ENCODE results near the gene ANKRD6.

ANKRD6 gene

GRCh38 chr6:89655122-89655521 is 222.2 kb downstream of the ANKRD6 start:
- in situ Hi-C loops (cut with MboI; ENCODE audit: low pct_unique_long_range_greater_than_20kb, low sequenced_read_pairs), result no loop called here
- DNase-seq, result no peak

GRCh38 chr6:89657445-89658158 is 224.7 kb downstream of the ANKRD6 start:
- in situ Hi-C loops (cut with MboI; ENCODE audit: low pct_unique_long_range_greater_than_20kb, low sequenced_read_pairs), result no loop called here
- DNase-seq, result no peak

- in situ Hi-C loops (cut with MboI; ENCODE audit: low pct_unique_long_range_greater_than_20kb, low sequenced_read_pairs), result no loop called here
- no peak for DNase-seq
Observed at GRCh38 chr6:89660981-89661380, 228.0 kb downstream of the ANKRD6 start.

- no peak for DNase-seq
- in situ Hi-C loops (cut with MboI; ENCODE audit: low pct_unique_long_range_greater_than_20kb, low sequenced_read_pairs), result no loop called here
Observed at GRCh38 chr6:89661559-89661958, 228.6 kb downstream of the ANKRD6 start.

GRCh38 chr6:89662659-89663223 is 229.8 kb downstream of the ANKRD6 start:
- no peak for DNase-seq

GRCh38 chr6:89667872-89668556 is 235.1 kb downstream of the ANKRD6 start:
- no peak for DNase-seq
- in situ Hi-C loops (cut with MboI; ENCODE audit: low pct_unique_long_range_greater_than_20kb, low sequenced_read_pairs), result no loop called here

More at GRCh38 chr6:89662659-89663223, 229.8 kb downstream of the ANKRD6 start:
- in situ Hi-C loops (cut with MboI; ENCODE audit: low pct_unique_long_range_greater_than_20kb, low sequenced_read_pairs), result no loop called here

- in situ Hi-C loops (cut with MboI; ENCODE audit: low pct_unique_long_range_greater_than_20kb, low sequenced_read_pairs), result no loop called here
- no peak for DNase-seq
Observed at GRCh38 chr6:89669002-89669401, 236.1 kb downstream of the ANKRD6 start.

- no peak for DNase-seq
- in situ Hi-C loops (cut with MboI; ENCODE audit: low pct_unique_long_range_greater_than_20kb, low sequenced_read_pairs), result no loop called here
Observed at GRCh38 chr6:89670935-89671565, 238.1 kb downstream of the ANKRD6 start.

- in situ Hi-C loops (cut with MboI; ENCODE audit: low pct_unique_long_range_greater_than_20kb, low sequenced_read_pairs), result no loop called here
Observed at GRCh38 chr6:89675949-89676748, 243.2 kb downstream of the ANKRD6 start.

GRCh38 chr6:89678531-89678930 is 245.6 kb downstream of the ANKRD6 start:
- DNase-seq, result no peak
- in situ Hi-C loops (cut with MboI; ENCODE audit: low pct_unique_long_range_greater_than_20kb, low sequenced_read_pairs), result no loop called here

More at GRCh38 chr6:89675949-89676748, 243.2 kb downstream of the ANKRD6 start:
- DNase-seq, result no peak

GRCh38 chr6:89679215-89680120 is 246.5 kb downstream of the ANKRD6 start:
- DNase-seq, result no peak
- in situ Hi-C loops (cut with MboI; ENCODE audit: low pct_unique_long_range_greater_than_20kb, low sequenced_read_pairs), result no loop called here

GRCh38 chr6:89680150-89680549 is 247.2 kb downstream of the ANKRD6 start:
- in situ Hi-C loops (cut with MboI; ENCODE audit: low pct_unique_long_range_greater_than_20kb, low sequenced_read_pairs), result no loop called here
- no peak for DNase-seq

- no peak for DNase-seq
- in situ Hi-C loops (cut with MboI; ENCODE audit: low pct_unique_long_range_greater_than_20kb, low sequenced_read_pairs), result no loop called here
Observed at GRCh38 chr6:89680551-89680950, 247.6 kb downstream of the ANKRD6 start.

- in situ Hi-C loops (cut with MboI; ENCODE audit: low pct_unique_long_range_greater_than_20kb, low sequenced_read_pairs), result no loop called here
- no peak for DNase-seq
Observed at GRCh38 chr6:89681983-89682564, 249.1 kb downstream of the ANKRD6 start.

GRCh38 chr6:89682991-89683390 is 250.0 kb downstream of the ANKRD6 start:
- no peak for DNase-seq
- in situ Hi-C loops (cut with MboI; ENCODE audit: low pct_unique_long_range_greater_than_20kb, low sequenced_read_pairs), result no loop called here

Measured in KBM-7 (cell line).